Erythroblast (primary cell): ENCODE data around the gene ABR.

Experiments used
- GATA1 ChIP-seq: IDR thresholded peaks from 2 replicates; pipeline ENCODE4 v1.6.1; 2011; ENCODE audit warnings: low read depth, mild to moderate bottlenecking, control low read depth, low read length, moderate library complexity
- POLR2A ChIP-seq: IDR thresholded peaks from 2 replicates; pipeline ENCODE4 v1.6.1; 2011; ENCODE audit warnings: mild to moderate bottlenecking, low read length

DNA sequence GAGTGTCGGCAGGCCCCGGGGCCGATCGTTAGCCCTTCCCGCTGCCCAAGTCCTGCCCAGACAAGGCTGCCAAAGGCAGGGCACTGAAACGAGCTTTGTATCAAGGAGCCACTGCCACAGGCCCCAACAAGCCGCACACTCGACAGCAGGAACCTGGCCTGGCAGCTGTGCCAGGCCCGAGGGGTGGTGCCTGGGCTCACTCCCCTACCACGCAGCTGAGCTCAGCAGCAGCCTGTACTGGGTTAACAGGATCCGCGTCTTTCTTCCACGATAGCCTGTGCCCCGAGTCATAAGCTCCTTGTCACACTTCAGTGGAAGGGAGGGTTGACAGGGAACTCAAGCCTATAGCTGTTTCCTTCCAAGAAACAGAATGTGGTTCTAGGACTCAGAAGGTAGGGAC is 87.9 kb downstream of the ABR start:
- TF ChIP-seq POLR2A: no peak
- TF ChIP-seq GATA1: no peak
